ENCODE results near the gene RXFP2. TPM values are rescaled to one million over a fixed set of nuclear protein-coding genes. Genes with fewer than 3 reads are reported as not detected.
A peak's percentile ranks its signal among the peaks of the same experiment; 100 is the strongest.

The RXFP2 gene
- total RNA-seq, 2 donors from 2014 or later: not detected

DNA sequence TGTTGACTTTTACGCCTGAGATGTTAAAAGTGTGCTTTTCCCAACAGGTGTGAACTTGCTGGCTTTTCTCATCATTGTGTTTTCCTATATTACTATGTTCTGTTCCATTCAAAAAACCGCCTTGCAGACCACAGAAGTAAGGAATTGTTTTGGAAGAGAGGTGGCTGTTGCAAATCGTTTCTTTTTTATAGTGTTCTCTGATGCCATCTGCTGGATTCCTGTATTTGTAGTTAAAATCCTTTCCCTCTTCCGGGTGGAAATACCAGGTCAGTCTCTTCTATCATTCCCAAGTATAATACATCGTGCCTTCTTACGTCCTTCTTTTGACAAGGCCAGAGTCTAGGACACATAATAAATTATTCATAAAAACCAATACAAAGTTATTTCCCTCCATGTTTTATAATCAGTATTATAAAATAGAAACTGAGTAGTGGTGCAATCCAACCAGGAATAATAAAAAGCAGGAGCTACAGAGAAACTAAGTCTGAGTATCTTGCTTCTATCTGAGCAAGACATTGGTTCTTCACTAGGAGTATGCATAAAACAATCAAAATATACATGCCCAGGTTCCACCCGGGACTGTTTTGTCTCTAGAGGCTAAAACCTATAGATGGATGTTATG lies 57.9 kb downstream of the RXFP2 start:
- H3K36me3 ChIP-seq: no peaks in the 10 kb centered on the region
- H3K4me3 ChIP-seq: no peak overlapping the region
- TF ChIP-seq, protein P1, sequence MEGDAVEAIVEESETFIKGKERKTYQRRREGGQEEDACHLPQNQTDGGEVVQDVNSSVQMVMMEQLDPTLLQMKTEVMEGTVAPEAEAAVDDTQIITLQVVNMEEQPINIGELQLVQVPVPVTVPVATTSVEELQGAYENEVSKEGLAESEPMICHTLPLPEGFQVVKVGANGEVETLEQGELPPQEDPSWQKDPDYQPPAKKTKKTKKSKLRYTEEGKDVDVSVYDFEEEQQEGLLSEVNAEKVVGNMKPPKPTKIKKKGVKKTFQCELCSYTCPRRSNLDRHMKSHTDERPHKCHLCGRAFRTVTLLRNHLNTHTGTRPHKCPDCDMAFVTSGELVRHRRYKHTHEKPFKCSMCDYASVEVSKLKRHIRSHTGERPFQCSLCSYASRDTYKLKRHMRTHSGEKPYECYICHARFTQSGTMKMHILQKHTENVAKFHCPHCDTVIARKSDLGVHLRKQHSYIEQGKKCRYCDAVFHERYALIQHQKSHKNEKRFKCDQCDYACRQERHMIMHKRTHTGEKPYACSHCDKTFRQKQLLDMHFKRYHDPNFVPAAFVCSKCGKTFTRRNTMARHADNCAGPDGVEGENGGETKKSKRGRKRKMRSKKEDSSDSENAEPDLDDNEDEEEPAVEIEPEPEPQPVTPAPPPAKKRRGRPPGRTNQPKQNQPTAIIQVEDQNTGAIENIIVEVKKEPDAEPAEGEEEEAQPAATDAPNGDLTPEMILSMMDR (IDR thresholded peaks at IDR 0.05): peak in 1 of 2 donors; percentile 60
- H3K27ac ChIP-seq: no peak overlapping the region
- DNase-seq (ENCODE audit: low spot score): no peak
- no peaks in the 10 kb centered on the region for H3K27me3 ChIP-seq
- H3K4me1 ChIP-seq: no peaks in the 10 kb centered on the region
- H3K9me3 ChIP-seq: no peaks in the 10 kb centered on the region

DNA sequence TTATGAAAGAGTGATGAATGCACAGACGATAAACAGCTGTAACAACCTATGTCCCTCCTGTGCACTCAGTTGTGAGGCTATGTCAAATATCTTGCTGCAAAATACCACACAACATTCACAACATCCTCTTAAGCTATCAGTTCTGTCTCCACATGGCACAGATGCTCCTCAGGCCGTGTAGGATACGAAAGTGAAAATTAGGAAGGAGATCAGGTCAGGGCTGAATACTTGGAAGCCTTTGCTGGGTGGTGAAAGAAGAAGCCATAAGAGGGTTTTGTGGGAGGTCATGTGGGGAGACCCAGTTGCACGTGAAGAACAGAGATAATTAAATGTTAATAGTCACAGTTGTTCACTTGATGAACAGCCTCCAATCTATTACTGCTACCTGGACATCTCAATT lies 58.9 kb downstream of the RXFP2 start:
- Histone ChIP-seq H3K4me1 (no peaks in the 10 kb centered on the region), H3K36me3 (no peaks in the 10 kb centered on the region), H3K9me3 (no peaks in the 10 kb centered on the region), H3K27ac (no peak overlapping the region), H3K4me3 (no peak overlapping the region), H3K27me3 (no peaks in the 10 kb centered on the region)
- DNase-seq (ENCODE audit: low spot score): no peak
- TF ChIP-seq, protein P1 (IDR thresholded peaks at IDR 0.05): no peak

DNA sequence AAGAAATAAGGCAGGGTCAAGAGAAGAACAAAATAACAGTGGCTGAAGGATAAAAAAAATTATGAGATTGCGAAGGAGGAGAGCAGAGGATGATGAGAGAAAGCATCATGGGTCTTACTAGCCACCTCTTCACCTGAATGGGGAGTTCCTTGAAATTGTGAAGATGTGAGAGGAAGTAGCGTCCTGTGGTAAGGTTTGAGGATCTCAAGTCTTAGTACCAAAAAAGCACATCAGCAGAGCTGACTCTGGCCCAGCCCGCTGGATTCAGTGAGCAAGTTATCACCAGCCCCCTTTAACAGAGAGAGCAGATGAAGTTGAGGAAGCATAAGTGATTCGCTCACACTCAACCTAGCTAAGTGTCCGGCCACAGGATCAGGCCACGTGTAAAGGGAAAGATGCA lies 61.8 kb downstream of the RXFP2 start:
- TF ChIP-seq, protein P1 (IDR thresholded peaks at IDR 0.05): no peak
- H3K9me3 ChIP-seq: no peaks in the 10 kb centered on the region

DNA sequence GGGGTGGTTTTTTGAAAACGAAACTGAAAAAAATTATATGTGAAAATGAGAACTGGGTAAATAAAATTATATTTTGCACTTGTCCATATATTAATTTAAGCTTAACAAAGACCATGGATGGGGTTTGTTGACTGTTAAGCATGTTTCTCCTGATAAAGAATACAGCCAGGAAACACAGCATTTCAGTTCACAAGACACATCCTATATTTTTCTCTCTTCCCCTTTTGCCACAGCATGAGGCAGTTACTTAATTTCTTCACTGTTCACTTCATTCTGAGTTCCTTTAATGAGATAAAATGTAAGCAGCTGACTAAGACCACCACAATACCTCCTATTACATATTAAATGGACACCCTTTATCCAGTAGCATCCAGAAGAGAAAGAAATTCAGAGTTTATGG lies 64.0 kb downstream of the RXFP2 start:
- Histone ChIP-seq H3K27me3 (no peaks in the 10 kb centered on the region), H3K36me3 (no peaks in the 10 kb centered on the region), H3K4me3 (no peak overlapping the region), H3K4me1 (no peaks in the 10 kb centered on the region), H3K9me3 (no peaks in the 10 kb centered on the region), H3K27ac (no peak overlapping the region)
- no peak for DNase-seq (ENCODE audit: low spot score)
- TF ChIP-seq, protein P1 (IDR thresholded peaks at IDR 0.05): no peak

More for the DNA sequence above, 61.8 kb downstream of the RXFP2 start:
- H3K4me3 ChIP-seq: no peak overlapping the region
- H3K27me3 ChIP-seq: no peaks in the 10 kb centered on the region
- H3K27ac ChIP-seq: no peak overlapping the region
- no peaks in the 10 kb centered on the region for H3K36me3 ChIP-seq
- DNase-seq (ENCODE audit: low spot score): no peak
- no peaks in the 10 kb centered on the region for H3K4me1 ChIP-seq

DNA sequence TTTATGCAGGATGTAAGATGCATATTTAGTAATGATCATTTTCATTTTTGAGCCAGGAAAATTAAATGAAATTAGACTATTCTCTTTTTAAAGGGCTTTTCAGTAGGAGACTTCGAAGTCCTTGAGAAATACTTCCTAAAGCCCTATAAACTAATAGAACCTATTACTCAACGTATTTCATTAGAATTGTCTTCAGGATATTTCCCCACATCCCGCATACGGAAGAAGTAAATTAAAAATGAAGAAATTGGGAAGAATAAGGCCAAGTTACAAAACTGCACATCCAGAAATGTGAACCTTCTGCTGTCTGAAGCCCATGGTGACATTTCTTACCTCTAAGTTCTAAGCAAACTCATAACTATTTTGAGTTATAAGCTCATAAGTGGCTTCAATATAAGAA lies 66.5 kb downstream of the RXFP2 start:
- no peak for DNase-seq (ENCODE audit: low spot score)
- Histone ChIP-seq H3K27ac (no peak overlapping the region), H3K4me3 (no peak overlapping the region), H3K4me1 (no peaks in the 10 kb centered on the region), H3K36me3 (no peaks in the 10 kb centered on the region), H3K27me3 (no peaks in the 10 kb centered on the region), H3K9me3 (no peaks in the 10 kb centered on the region)
- TF ChIP-seq, protein P1 (IDR thresholded peaks at IDR 0.05): no peak

DNA sequence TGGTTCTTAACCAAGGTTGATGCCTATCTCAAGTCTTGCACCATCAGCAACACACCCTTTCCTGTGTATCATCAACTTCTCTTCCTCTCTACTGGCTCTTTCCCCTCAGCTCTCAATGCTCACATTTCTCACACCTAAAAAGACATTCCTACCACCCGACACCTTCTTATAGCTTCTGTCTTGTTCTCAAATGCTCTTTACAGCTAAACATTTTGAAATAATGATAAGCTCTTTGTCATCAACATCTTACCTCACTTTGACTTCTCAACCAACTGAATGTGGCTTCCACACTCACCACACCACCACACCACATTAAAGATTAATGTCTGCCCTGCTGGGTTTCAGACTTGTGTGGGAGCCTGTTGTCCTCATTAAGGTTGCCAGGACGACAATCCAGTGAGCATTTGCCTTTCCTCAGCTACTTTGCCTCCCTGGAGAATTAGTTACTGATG lies 67.8 kb downstream of the RXFP2 start:
- no peak overlapping the region for H3K27ac ChIP-seq

More for the DNA sequence above, 67.8 kb downstream of the RXFP2 start:
- TF ChIP-seq, protein P1 (IDR thresholded peaks at IDR 0.05): no peak
- Histone ChIP-seq H3K4me1 (no peaks in the 10 kb centered on the region), H3K4me3 (no peak overlapping the region), H3K36me3 (no peaks in the 10 kb centered on the region), H3K27me3 (no peaks in the 10 kb centered on the region), H3K9me3 (no peaks in the 10 kb centered on the region)
- no peak for DNase-seq (ENCODE audit: low spot score)
